HCT116 (cell line): ENCODE measurements around the gene DCP1B. TPM values are rescaled to one million over a fixed set of nuclear protein-coding genes. Genes with fewer than 3 reads are reported as not detected.

Source experiments
- ATAC-seq: fragments of 200-7000 bp; cut with Tn5 transposase; 2 replicates; pipeline ENCODE4 v1.9.1; 2020; ENCODE audit warnings: mild to moderate bottlenecking, moderate library complexity
- BruUV-seq: library from RNA; stranded (reverse); fragments of 400-500 nt; replicated peaks from 2 replicates; lab custom pipeline; 2021; lab: Mats Ljungman, UMichigan
- CTCF ChIA-PET: fragments of 300-600 bp; sonication (Branson Sonifier 250); formaldehyde crosslinking; loops from one replicate; lab custom pipeline; 2021; ENCODE audit warnings: antibody characterized with exemption; lab: Charles Lee
- POLR2A ChIA-PET: fragments of 300-600, 350-600 bp; sonication (Branson Sonifier 250); formaldehyde crosslinking; loops from one replicate; lab custom pipeline; 2021; ENCODE audit warnings: antibody characterized with exemption; lab: Charles Lee
- RAD21 ChIA-PET, 2 experiments: fragments of 300-600 bp; sonication (Branson Sonifier 250); formaldehyde crosslinking; loops; one replicate each; lab custom pipeline; 2023; ENCODE audit warnings: low total read pairs in 2 of 2; ENCODE audit not compliant: uncharacterized antibody in 2 of 2, unreplicated experiment in 2 of 2, low non-redundant PET in 1 of 2; lab: Charles Lee
- DNase-seq: peaks from one replicate; pipeline ENCODE4 v3.0.0-alpha.2; 2010; ENCODE audit warnings: low read depth, low spot score
- H2AFZ ChIP-seq: fragments of 200-600 bp; shearing (Covaris generic), sonication (generic); 2 replicates; pipeline ENCODE4 v1.6.1; 2017; ENCODE audit warnings: low read depth, mixed run types, mixed read lengths, antibody characterized with exemption, low read length; ENCODE audit not compliant: poor library complexity, severe bottlenecking
- H3K27ac ChIP-seq: 2 replicates; pipeline ENCODE4 v1.5.1; 2012; ENCODE audit warnings: low read depth, low read length
- H3K27me3 ChIP-seq: fragments of 200-600 bp; sonication (generic); 2 replicates; pipeline ENCODE4 v1.6.1; 2016; ENCODE audit warnings: mixed run types, low read length, mixed read lengths; ENCODE audit not compliant: insufficient read depth
- H3K36me3 ChIP-seq, 2 experiments: fragments of 200-500 bp in 1 of 2; fragments of 200-600 bp in 1 of 2; sonication (Bioruptor generic) in 1 of 2; sonication (generic) in 1 of 2; 2 replicates each; pipeline versions ENCODE4 v1.5.1 to v1.6.1; 2014 to 2016; ENCODE audit warnings: low read length in 2 of 2, inconsistent platforms in 1 of 2, mixed read lengths in 1 of 2, mixed run types in 1 of 2; ENCODE audit not compliant: insufficient read depth in 2 of 2, control insufficient read depth in 1 of 2
- H3K4me1 ChIP-seq, 2 experiments: fragments of 200-600 bp in 1 of 2; sonication (generic) in 1 of 2; 2 replicates each; pipeline versions ENCODE4 v1.5.1 to v1.6.1; 2012 to 2017; ENCODE audit warnings: low read length in 2 of 2, inconsistent platforms in 1 of 2, mild to moderate bottlenecking in 1 of 2, mixed read lengths in 1 of 2, mixed run types in 1 of 2, moderate library complexity in 1 of 2; ENCODE audit not compliant: insufficient read depth in 2 of 2, control insufficient read depth in 1 of 2
- H3K4me2 ChIP-seq: fragments of 200-600 bp; sonication (generic); 2 replicates; pipeline ENCODE4 v1.6.1; 2017; ENCODE audit warnings: mixed run types, low read length, mixed read lengths
- H3K4me3 ChIP-seq, 2 experiments: fragments of 200-600 bp in 1 of 2; sonication (generic) in 1 of 2; replicated peaks in 1 of 2; 2 replicates each; pipeline ENCODE4 v1.5.1; 2011 to 2016; ENCODE audit warnings: low read length in 2 of 2, control low read depth in 1 of 2, low read depth in 1 of 2, mild to moderate bottlenecking in 1 of 2, mixed read lengths in 1 of 2, mixed run types in 1 of 2
- H3K79me2 ChIP-seq: fragments of 200-600 bp; sonication (generic); 2 replicates; pipeline ENCODE4 v1.6.1; 2017; ENCODE audit warnings: mild to moderate bottlenecking, mixed run types, low read length, moderate library complexity, mixed read lengths; ENCODE audit not compliant: insufficient read depth
- H3K9ac ChIP-seq: fragments of 200-600 bp; sonication (generic); 2 replicates; pipeline ENCODE4 v1.6.1; 2016; ENCODE audit warnings: low read length, mixed read lengths
- H3K9me2 ChIP-seq: fragments of 200-600 bp; sonication (generic), shearing (Covaris generic); 2 replicates; pipeline ENCODE4 v1.6.1; 2017; ENCODE audit warnings: mixed run types, mild to moderate bottlenecking, moderate library complexity; ENCODE audit not compliant: insufficient read depth
- H3K9me3 ChIP-seq, 2 experiments: fragments of 200-500 bp in 1 of 2; fragments of 200-600 bp in 1 of 2; sonication (Bioruptor generic) in 1 of 2; sonication (generic) in 1 of 2; 2 replicates each; pipeline ENCODE4 v1.6.1; 2014 to 2017; ENCODE audit warnings: low read length in 2 of 2, mixed read lengths in 2 of 2, inconsistent platforms in 1 of 2, low read depth in 1 of 2, mild to moderate bottlenecking in 1 of 2, mixed run types in 1 of 2, moderate library complexity in 1 of 2; ENCODE audit not compliant: control insufficient read depth in 1 of 2, insufficient read depth in 1 of 2
- H4K20me1 ChIP-seq: fragments of 200-600 bp; sonication (generic), shearing (Covaris generic); 2 replicates; pipeline ENCODE4 v1.6.1; 2017; ENCODE audit warnings: mixed run types, mild to moderate bottlenecking, moderate library complexity; ENCODE audit not compliant: insufficient read depth
- CBX3 ChIP-seq: IDR thresholded peaks from 2 replicates; pipeline ENCODE4 v1.6.1; 2012; ENCODE audit warnings: low read depth
- CEBPB ChIP-seq: IDR thresholded peaks from 2 replicates; pipeline ENCODE4 v1.6.1; 2012; ENCODE audit warnings: low read depth
- CTCF ChIP-seq, 3 experiments: fragments of 200-600 bp in 1 of 3; sonication (generic) in 1 of 3; IDR thresholded peaks in 2 of 3; conservative IDR thresholded peaks in 1 of 3; 2 replicates each; pipeline ENCODE4 v1.5.1; 2012 to 2017; ENCODE audit warnings: low read depth in 2 of 3, low read length in 2 of 3, antibody characterized with exemption in 1 of 3, borderline replicate concordance in 1 of 3, control low read depth in 1 of 3, mild to moderate bottlenecking in 1 of 3, mixed read lengths in 1 of 3, mixed run types in 1 of 3, moderate library complexity in 1 of 3; ENCODE audit not compliant: insufficient read depth in 1 of 3
- EGR1 ChIP-seq: IDR thresholded peaks from 2 replicates; pipeline ENCODE4 v1.6.1; 2012; ENCODE audit warnings: low read depth
- EZH2phosphoT487 ChIP-seq: fragments of 200-600 bp; IDR thresholded peaks from 2 replicates; pipeline ENCODE4 v1.6.1; 2018; ENCODE audit warnings: antibody characterized with exemption, borderline replicate concordance
- JUND ChIP-seq: IDR thresholded peaks from 2 replicates; pipeline ENCODE4 v1.6.1; 2012
- POLR2A ChIP-seq: IDR thresholded peaks from 2 replicates; pipeline ENCODE4 v1.7.0; 2011; ENCODE audit warnings: borderline replicate concordance; ENCODE audit not compliant: insufficient read depth, insufficient read length; ENCODE audit errors: extremely low read depth
- RAD21 ChIP-seq: IDR thresholded peaks from 2 replicates; pipeline ENCODE4 v1.6.1; 2012; ENCODE audit warnings: low read depth, mild to moderate bottlenecking
- SIN3A ChIP-seq: IDR thresholded peaks from 2 replicates; pipeline ENCODE4 v1.6.1; 2012; ENCODE audit warnings: low read depth
- SP1 ChIP-seq: IDR thresholded peaks from 2 replicates; pipeline ENCODE4 v1.6.1; 2012; ENCODE audit warnings: low read depth
- SRF ChIP-seq: IDR thresholded peaks from 2 replicates; pipeline ENCODE4 v1.6.1; 2012; ENCODE audit warnings: low read depth
- TCF7L2 ChIP-seq: IDR thresholded peaks from 2 replicates; pipeline ENCODE4 v1.7.0; 2011; ENCODE audit warnings: borderline replicate concordance, inconsistent platforms; ENCODE audit not compliant: insufficient read depth, insufficient read length; ENCODE audit errors: extremely low read depth
- YY1 ChIP-seq: IDR thresholded peaks from 2 replicates; pipeline ENCODE4 v1.6.1; 2011; ENCODE audit warnings: low read length, low read depth, moderate library complexity, mild to moderate bottlenecking; ENCODE audit not compliant: insufficient replicate concordance; ENCODE audit errors: extremely low read depth
- ZBTB33 ChIP-seq: IDR thresholded peaks from 2 replicates; pipeline ENCODE4 v1.6.1; 2011; ENCODE audit warnings: mild to moderate bottlenecking, low read length, moderate library complexity; ENCODE audit not compliant: insufficient replicate concordance; ENCODE audit errors: extremely low read depth
- ZFX ChIP-seq: fragments of 450-650 bp; IDR thresholded peaks from 2 replicates; pipeline ENCODE4 v1.6.1; 2017
- ZNF274 ChIP-seq: fragments of 200-500 bp; sonication (Bioruptor generic); IDR thresholded peaks from 2 replicates; pipeline ENCODE4 v1.6.1; 2014; ENCODE audit warnings: mild to moderate bottlenecking, low read depth, low read length, inconsistent platforms
- intact Hi-C: fragments of 100-400 bp; cut with micrococcal nuclease; formaldehyde crosslinking; loops from 2 replicates; pipeline ENCODE4 v1.10.0; 2022
- total RNA-seq: library from RNA; stranded (reverse); gene quantifications from one replicate; pipeline ENCODE4 v1.2.1, GENCODE V29; 2021; ENCODE audit not compliant: unreplicated experiment
- TF ChIP-seq, protein P1 (sequence below): IDR thresholded peaks from 2 replicates; pipeline ENCODE4 v1.6.1; 2012
- TF ChIP-seq, protein P2 (sequence below): IDR thresholded peaks from 2 replicates; pipeline ENCODE4 v1.6.1; 2012; ENCODE audit warnings: low read depth

DCP1B gene
- total RNA-seq, 1 experiment from 2014 or later: 13.8 TPM

- H3K36me3 ChIP-seq: no peaks in the 10 kb centered on the region
- no peaks in the 10 kb centered on the region for H3K27me3 ChIP-seq
- intact Hi-C loops: no loop called here
- ChIA-PET POLR2A (no interaction called here), CTCF (no interaction called here), RAD21 (no interaction called here)
- BruUV-seq: no TSS peak
- H3K4me1 ChIP-seq: no peaks in the 10 kb centered on the region
- no peak overlapping the region for H3K4me2 ChIP-seq
- no peaks in the 10 kb centered on the region for H3K9me2 ChIP-seq
- DNase-seq: no peak
- TF ChIP-seq, protein P1, sequence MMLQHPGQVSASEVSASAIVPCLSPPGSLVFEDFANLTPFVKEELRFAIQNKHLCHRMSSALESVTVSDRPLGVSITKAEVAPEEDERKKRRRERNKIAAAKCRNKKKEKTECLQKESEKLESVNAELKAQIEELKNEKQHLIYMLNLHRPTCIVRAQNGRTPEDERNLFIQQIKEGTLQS: no peak
- TF ChIP-seq EGR1: no peak
- TF ChIP-seq, protein P2, sequence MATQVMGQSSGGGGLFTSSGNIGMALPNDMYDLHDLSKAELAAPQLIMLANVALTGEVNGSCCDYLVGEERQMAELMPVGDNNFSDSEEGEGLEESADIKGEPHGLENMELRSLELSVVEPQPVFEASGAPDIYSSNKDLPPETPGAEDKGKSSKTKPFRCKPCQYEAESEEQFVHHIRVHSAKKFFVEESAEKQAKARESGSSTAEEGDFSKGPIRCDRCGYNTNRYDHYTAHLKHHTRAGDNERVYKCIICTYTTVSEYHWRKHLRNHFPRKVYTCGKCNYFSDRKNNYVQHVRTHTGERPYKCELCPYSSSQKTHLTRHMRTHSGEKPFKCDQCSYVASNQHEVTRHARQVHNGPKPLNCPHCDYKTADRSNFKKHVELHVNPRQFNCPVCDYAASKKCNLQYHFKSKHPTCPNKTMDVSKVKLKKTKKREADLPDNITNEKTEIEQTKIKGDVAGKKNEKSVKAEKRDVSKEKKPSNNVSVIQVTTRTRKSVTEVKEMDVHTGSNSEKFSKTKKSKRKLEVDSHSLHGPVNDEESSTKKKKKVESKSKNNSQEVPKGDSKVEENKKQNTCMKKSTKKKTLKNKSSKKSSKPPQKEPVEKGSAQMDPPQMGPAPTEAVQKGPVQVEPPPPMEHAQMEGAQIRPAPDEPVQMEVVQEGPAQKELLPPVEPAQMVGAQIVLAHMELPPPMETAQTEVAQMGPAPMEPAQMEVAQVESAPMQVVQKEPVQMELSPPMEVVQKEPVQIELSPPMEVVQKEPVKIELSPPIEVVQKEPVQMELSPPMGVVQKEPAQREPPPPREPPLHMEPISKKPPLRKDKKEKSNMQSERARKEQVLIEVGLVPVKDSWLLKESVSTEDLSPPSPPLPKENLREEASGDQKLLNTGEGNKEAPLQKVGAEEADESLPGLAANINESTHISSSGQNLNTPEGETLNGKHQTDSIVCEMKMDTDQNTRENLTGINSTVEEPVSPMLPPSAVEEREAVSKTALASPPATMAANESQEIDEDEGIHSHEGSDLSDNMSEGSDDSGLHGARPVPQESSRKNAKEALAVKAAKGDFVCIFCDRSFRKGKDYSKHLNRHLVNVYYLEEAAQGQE: no peak
- TF ChIP-seq CEBPB: no peak
- no peak for TF ChIP-seq JUND
- no peak for TF ChIP-seq CBX3
- TF ChIP-seq RAD21: no peak
- no peak for TF ChIP-seq ZFX
- TF ChIP-seq SRF: no peak
- no peak for TF ChIP-seq POLR2A
- TF ChIP-seq SIN3A: no peak
- no peak for TF ChIP-seq EZH2phosphoT487
- no peak for TF ChIP-seq TCF7L2
- TF ChIP-seq ZNF274: no peak
- TF ChIP-seq CTCF (IDR thresholded peaks at IDR 0.05 in 2 of 3, conservative IDR thresholded peaks at IDR 0.05 in 1 of 3; ENCODE audit: borderline replicate concordance in 1 of 3, insufficient read depth in 1 of 3, low read depth in 2 of 3, low read length in 2 of 3): no peak
- TF ChIP-seq YY1: no peak
- no peak for TF ChIP-seq ZBTB33
- no peak for TF ChIP-seq SP1
- H3K79me2 ChIP-seq: no peaks in the 10 kb centered on the region
- H2AFZ ChIP-seq: no peak overlapping the region
- H4K20me1 ChIP-seq: no peaks in the 10 kb centered on the region
- H3K27ac ChIP-seq: no peak overlapping the region
- no peak overlapping the region for H3K9ac ChIP-seq
- no peak for ATAC-seq
- no peaks in the 10 kb centered on the region for H3K9me3 ChIP-seq
- no peak overlapping the region for H3K4me3 ChIP-seq
Observed at GRCh38 chr12:1919284-1919683, 85.0 kb downstream of the DCP1B start.
